OCI-LY1 (cell line): ENCODE results near the gene DDX24.

Experiments used
- H2AFZ ChIP-seq: fragments of 200-600 bp; sonication (generic), shearing (Covaris generic); 2 replicates; pipeline ENCODE4 v1.6.0; 2014; ENCODE audit warnings: antibody characterized with exemption, mild to moderate bottlenecking, low read length
- H3F3A ChIP-seq: fragments of 200-600 bp; sonication (generic), shearing (Covaris generic); 2 replicates; pipeline ENCODE4 v1.6.0; 2014; ENCODE audit warnings: mild to moderate bottlenecking, antibody characterized with exemption, low read length, moderate library complexity; ENCODE audit not compliant: insufficient read depth
- H3K27ac ChIP-seq: fragments of 200-600 bp; sonication (generic); 2 replicates; pipeline ENCODE4 v1.5.1; 2014; ENCODE audit warnings: low read length, mixed run types, mild to moderate bottlenecking, low read depth; ENCODE audit not compliant: poor library complexity, severe bottlenecking
- H3K27me3 ChIP-seq: fragments of 200-600 bp; sonication (generic); 2 replicates; pipeline ENCODE4 v1.6.0; 2014; ENCODE audit warnings: antibody characterized with exemption, mild to moderate bottlenecking, low read length, moderate library complexity; ENCODE audit not compliant: insufficient read depth
- H3K36me3 ChIP-seq: fragments of 200-600 bp; sonication (generic); 2 replicates; pipeline ENCODE4 v1.6.1; 2014; ENCODE audit warnings: mild to moderate bottlenecking, antibody characterized with exemption, low read length, moderate library complexity, mixed read lengths; ENCODE audit not compliant: insufficient read depth
- H3K4me1 ChIP-seq: fragments of 200-600 bp; sonication (generic); 2 replicates; pipeline ENCODE4 v1.5.1; 2014; ENCODE audit warnings: mild to moderate bottlenecking, low read length, moderate library complexity; ENCODE audit not compliant: insufficient read depth, severe bottlenecking
- H3K4me2 ChIP-seq: fragments of 200-600 bp; sonication (generic), shearing (Covaris generic); 2 replicates; pipeline ENCODE4 v1.6.1; 2014; ENCODE audit warnings: low read length
- H3K4me3 ChIP-seq: fragments of 200-600 bp; sonication (generic); 2 replicates; pipeline ENCODE4 v1.5.1; 2014; ENCODE audit warnings: low read length, low read depth, mild to moderate bottlenecking, mixed read lengths; ENCODE audit not compliant: poor library complexity, severe bottlenecking
- H3K79me2 ChIP-seq: fragments of 200-600 bp; shearing (Covaris generic); 2 replicates; pipeline ENCODE4 v1.6.1; 2016; ENCODE audit warnings: mixed run types, low read length, mixed read lengths; ENCODE audit not compliant: insufficient read depth
- H3K9ac ChIP-seq: fragments of 200-600 bp; sonication (generic), shearing (Covaris generic); 2 replicates; pipeline ENCODE4 v1.6.1; 2014; ENCODE audit warnings: mild to moderate bottlenecking, low read length, mixed read lengths
- H3K9me2 ChIP-seq: fragments of 200-600 bp; sonication (generic), shearing (Covaris generic); 2 replicates; pipeline ENCODE4 v1.6.1; 2014; ENCODE audit warnings: low read depth, mild to moderate bottlenecking, low read length, mixed read lengths
- H3K9me3 ChIP-seq: fragments of 200-600 bp; shearing (Covaris generic); 2 replicates; pipeline ENCODE4 v1.6.1; 2014; ENCODE audit warnings: low read length, mixed read lengths
- H4K20me1 ChIP-seq: fragments of 200-600 bp; sonication (generic), shearing (Covaris generic); 2 replicates; pipeline ENCODE4 v1.6.0; 2016; ENCODE audit warnings: mild to moderate bottlenecking, low read length; ENCODE audit not compliant: insufficient read depth
- EZH2 ChIP-seq: fragments of 200-600 bp; sonication (generic), shearing (Covaris generic); IDR thresholded peaks from 2 replicates; pipeline ENCODE4 v1.8.0; 2017; ENCODE audit warnings: borderline replicate concordance, mixed run types, mild to moderate bottlenecking, antibody characterized with exemption, low read length, moderate library complexity, mixed read lengths
- TF ChIP-seq, protein P1 (sequence below): fragments of 200-600 bp; sonication (generic), shearing (Covaris generic); IDR thresholded peaks from 2 replicates; pipeline ENCODE4 v1.5.1; 2017; ENCODE audit warnings: mild to moderate bottlenecking, antibody characterized with exemption, low read length, moderate library complexity, mixed read lengths

The DDX24 gene

DNA sequence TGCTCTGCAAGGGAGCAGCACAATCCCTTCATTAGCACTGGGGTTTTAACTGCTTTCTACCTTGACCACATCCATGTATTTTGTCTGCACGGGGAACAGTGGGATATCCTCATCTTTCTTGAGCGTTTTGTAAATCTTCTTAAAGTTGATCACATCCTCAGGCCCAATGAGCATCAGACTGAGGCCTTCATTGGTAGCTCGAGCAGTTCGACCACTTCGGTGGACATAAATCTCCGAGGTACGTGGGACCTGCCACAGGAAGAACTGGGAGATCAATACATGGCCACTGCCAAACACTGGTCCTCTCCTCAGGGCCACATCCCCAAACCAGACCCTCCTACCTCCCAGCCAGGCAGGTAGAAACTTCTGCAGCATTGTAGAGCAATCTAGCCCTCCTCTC, 26.1 kb downstream of the DDX24 start:
- Histone ChIP-seq H2AFZ (no peak overlapping the region), H3K79me2 (no peaks in the 10 kb centered on the region), H4K20me1 (no peaks in the 10 kb centered on the region), H3K9me3 (no peaks in the 10 kb centered on the region), H3K4me2 (no peak overlapping the region), H3K4me1 (no peaks in the 10 kb centered on the region), H3F3A (no peaks in the 10 kb centered on the region), H3K4me3 (no peak overlapping the region), H3K36me3 (peaks cover 92% of the 10 kb centered on the region), H3K9ac (no peak overlapping the region), H3K27me3 (no peaks in the 10 kb centered on the region), H3K9me2 (no peaks in the 10 kb centered on the region), H3K27ac (no peak overlapping the region)
- TF ChIP-seq, protein P1, sequence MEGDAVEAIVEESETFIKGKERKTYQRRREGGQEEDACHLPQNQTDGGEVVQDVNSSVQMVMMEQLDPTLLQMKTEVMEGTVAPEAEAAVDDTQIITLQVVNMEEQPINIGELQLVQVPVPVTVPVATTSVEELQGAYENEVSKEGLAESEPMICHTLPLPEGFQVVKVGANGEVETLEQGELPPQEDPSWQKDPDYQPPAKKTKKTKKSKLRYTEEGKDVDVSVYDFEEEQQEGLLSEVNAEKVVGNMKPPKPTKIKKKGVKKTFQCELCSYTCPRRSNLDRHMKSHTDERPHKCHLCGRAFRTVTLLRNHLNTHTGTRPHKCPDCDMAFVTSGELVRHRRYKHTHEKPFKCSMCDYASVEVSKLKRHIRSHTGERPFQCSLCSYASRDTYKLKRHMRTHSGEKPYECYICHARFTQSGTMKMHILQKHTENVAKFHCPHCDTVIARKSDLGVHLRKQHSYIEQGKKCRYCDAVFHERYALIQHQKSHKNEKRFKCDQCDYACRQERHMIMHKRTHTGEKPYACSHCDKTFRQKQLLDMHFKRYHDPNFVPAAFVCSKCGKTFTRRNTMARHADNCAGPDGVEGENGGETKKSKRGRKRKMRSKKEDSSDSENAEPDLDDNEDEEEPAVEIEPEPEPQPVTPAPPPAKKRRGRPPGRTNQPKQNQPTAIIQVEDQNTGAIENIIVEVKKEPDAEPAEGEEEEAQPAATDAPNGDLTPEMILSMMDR = no peak
- no peak for TF ChIP-seq EZH2

DNA sequence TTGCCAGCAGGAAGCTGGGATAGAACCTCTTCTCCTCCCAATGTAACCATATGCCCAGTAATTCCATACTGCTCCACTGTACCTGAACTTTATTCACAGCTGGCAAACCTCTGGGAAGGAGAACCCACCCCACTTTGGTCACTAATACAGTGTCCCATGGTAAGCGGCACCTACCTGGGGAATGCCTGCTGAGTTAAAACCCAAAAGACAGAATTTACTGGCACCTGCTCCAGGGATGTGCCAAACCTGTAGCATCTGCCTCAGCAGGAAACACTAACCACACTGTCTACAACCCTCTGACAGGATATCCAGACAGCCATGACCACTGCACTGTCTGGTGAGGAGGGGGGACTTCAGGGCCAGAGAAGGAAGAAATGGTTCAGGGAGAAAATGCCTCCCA, 26.6 kb downstream of the DDX24 start:
- Histone ChIP-seq H3K27ac (no peak overlapping the region), H3K79me2 (no peaks in the 10 kb centered on the region), H3K9ac (no peak overlapping the region), H3K9me3 (no peaks in the 10 kb centered on the region), H3K36me3 (peaks cover 92% of the 10 kb centered on the region), H3K9me2 (no peaks in the 10 kb centered on the region), H3K27me3 (no peaks in the 10 kb centered on the region), H3K4me1 (no peaks in the 10 kb centered on the region), H3F3A (no peaks in the 10 kb centered on the region), H4K20me1 (no peaks in the 10 kb centered on the region), H2AFZ (no peak overlapping the region), H3K4me2 (no peak overlapping the region), H3K4me3 (no peak overlapping the region)
- TF ChIP-seq, protein P1 = no peak
- TF ChIP-seq EZH2 = no peak

DNA sequence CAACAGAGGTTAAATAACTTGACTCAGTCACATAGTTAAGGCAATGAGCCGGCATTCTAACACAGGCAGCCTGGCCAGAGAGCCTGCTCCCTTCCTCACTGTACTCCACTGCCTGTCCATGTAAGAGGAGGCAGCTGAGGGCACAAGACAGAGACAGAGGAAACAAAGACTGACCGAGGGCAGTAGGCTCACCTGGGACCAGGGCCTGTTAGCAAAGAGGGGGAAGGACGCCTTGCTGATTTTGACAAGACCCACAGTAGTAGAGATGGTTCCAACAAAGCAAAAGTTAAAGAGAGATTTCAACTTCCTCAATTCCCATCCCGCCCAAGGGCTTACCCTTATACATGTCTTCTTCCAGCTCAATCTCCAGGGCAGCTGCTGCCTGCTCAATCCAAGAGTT, 28.3 kb downstream of the DDX24 start:
- Histone ChIP-seq H3K9me2 (no peaks in the 10 kb centered on the region), H3K9ac (no peak overlapping the region), H3K36me3 (peaks cover 92% of the 10 kb centered on the region), H3K27me3 (no peaks in the 10 kb centered on the region), H2AFZ (no peak overlapping the region), H4K20me1 (no peaks in the 10 kb centered on the region), H3K27ac (no peak overlapping the region), H3K79me2 (no peaks in the 10 kb centered on the region), H3K4me1 (no peaks in the 10 kb centered on the region), H3K4me2 (no peak overlapping the region), H3K9me3 (no peaks in the 10 kb centered on the region), H3F3A (no peaks in the 10 kb centered on the region), H3K4me3 (no peak overlapping the region)
- TF ChIP-seq EZH2 = no peak
- TF ChIP-seq, protein P1 = no peak
